Measurements from ENCODE around the gene ZC2HC1C. TPM values are rescaled to one million over a fixed set of nuclear protein-coding genes. Genes with fewer than 3 reads are reported as not detected.

Gene ZC2HC1C
- total and polyA plus RNA-seq, 9 of the 15 experiments (the other 6 are each of a cell fraction or from before 2014, with no cell fraction given): 6.3 to 9.2 (median 7.7) TPM

DNA sequence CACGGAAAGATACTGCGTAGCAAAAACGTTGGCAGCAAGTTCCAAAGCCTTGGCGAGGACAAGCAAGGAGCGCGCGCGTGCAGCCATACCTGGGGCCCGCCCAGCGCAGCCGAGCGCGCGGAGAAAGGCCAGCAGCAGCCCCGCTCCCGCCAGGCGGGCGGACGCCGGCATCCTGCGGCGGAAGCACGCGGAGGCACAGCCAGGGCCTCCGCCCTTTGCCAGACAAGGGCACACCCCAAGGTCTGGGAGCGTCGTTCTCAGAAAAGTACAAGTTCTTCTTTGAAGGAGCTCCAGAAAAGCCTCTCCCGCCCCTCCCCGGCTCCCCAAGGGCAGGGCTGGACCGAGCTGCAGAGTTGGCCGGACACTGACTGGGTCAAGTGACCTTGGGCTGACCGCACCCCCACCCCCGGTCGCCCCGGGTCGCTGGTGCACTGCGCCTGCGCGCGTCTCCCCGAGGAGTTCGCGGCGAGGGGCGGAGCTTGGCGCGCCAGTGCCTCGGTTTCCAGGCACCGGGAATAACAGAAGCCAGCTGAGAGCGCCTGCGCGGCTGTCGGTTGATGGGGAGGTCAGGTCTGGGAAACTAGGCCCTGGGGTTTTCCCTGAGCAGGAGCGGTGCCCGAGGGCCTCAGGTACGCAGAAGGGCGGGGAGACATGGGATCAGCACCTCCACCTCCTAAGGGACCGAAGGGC lies at the start of gene ZC2HC1C (continued):
- TF ChIP-seq SIRT6 (IDR thresholded peaks at IDR 0.05; ENCODE audit: low read depth, low read length): no peak
- TF ChIP-seq RBM22 (IDR thresholded peaks at IDR 0.05; ENCODE audit: low read depth, low read length, poor library complexity, severe bottlenecking): no peak
- peak; percentile 45; the same call in 1 of the 2 replicates for TF ChIP-seq KLF6 (CRISPR knock-in tag; IDR thresholded peaks at IDR 0.05; ENCODE audit: borderline replicate concordance)
- TF ChIP-seq, protein P1, sequence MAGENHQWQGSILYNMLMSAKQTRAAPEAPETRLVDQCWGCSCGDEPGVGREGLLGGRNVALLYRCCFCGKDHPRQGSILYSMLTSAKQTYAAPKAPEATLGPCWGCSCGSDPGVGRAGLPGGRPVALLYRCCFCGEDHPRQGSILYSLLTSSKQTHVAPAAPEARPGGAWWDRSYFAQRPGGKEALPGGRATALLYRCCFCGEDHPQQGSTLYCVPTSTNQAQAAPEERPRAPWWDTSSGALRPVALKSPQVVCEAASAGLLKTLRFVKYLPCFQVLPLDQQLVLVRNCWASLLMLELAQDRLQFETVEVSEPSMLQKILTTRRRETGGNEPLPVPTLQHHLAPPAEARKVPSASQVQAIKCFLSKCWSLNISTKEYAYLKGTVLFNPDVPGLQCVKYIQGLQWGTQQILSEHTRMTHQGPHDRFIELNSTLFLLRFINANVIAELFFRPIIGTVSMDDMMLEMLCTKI (IDR thresholded peaks at IDR 0.05; ENCODE audit: partially characterized antibody): no peak
- TF ChIP-seq C11orf30 (IDR thresholded peaks at IDR 0.05; ENCODE audit: low read depth): no peak; the same call in 1 of the 2 replicates
- no peak for TF ChIP-seq BACH1 (tag; IDR thresholded peaks at IDR 0.05)
- TF ChIP-seq ZNF561 (CRISPR knock-in tag; conservative IDR thresholded peaks at IDR 0.05): no peak
- TF ChIP-seq, protein P2, sequence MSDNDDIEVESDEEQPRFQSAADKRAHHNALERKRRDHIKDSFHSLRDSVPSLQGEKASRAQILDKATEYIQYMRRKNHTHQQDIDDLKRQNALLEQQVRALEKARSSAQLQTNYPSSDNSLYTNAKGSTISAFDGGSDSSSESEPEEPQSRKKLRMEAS (CRISPR knock-in tag; IDR thresholded peaks at IDR 0.05): peak; percentile 93
- TF ChIP-seq, protein P3, sequence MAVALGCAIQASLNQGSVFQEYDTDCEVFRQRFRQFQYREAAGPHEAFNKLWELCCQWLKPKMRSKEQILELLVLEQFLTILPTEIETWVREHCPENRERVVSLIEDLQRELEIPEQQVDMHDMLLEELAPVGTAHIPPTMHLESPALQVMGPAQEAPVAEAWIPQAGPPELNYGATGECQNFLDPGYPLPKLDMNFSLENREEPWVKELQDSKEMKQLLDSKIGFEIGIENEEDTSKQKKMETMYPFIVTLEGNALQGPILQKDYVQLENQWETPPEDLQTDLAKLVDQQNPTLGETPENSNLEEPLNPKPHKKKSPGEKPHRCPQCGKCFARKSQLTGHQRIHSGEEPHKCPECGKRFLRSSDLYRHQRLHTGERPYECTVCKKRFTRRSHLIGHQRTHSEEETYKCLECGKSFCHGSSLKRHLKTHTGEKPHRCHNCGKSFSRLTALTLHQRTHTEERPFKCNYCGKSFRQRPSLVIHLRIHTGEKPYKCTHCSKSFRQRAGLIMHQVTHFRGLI (CRISPR knock-in tag; IDR thresholded peaks at IDR 0.05): no peak
- no peak for TF ChIP-seq THRAP3 (IDR thresholded peaks at IDR 0.05; ENCODE audit: borderline replicate concordance)
- no peak for TF ChIP-seq POLR3G (IDR thresholded peaks at IDR 0.05; ENCODE audit: extremely low read depth, insufficient read length, insufficient replicate concordance)
- TF ChIP-seq HDAC3 (IDR thresholded peaks at IDR 0.05; ENCODE audit: borderline replicate concordance, partially characterized antibody): no peak
- TF ChIP-seq, protein P4, sequence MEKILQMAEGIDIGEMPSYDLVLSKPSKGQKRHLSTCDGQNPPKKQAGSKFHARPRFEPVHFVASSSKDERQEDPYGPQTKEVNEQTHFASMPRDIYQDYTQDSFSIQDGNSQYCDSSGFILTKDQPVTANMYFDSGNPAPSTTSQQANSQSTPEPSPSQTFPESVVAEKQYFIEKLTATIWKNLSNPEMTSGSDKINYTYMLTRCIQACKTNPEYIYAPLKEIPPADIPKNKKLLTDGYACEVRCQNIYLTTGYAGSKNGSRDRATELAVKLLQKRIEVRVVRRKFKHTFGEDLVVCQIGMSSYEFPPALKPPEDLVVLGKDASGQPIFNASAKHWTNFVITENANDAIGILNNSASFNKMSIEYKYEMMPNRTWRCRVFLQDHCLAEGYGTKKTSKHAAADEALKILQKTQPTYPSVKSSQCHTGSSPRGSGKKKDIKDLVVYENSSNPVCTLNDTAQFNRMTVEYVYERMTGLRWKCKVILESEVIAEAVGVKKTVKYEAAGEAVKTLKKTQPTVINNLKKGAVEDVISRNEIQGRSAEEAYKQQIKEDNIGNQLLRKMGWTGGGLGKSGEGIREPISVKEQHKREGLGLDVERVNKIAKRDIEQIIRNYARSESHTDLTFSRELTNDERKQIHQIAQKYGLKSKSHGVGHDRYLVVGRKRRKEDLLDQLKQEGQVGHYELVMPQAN (IDR thresholded peaks at IDR 0.05; ENCODE audit: borderline replicate concordance): peak; percentile 43
- no peak for TF ChIP-seq ZKSCAN8 (CRISPR knock-in tag; IDR thresholded peaks at IDR 0.05)
- TF ChIP-seq ZFP1 (CRISPR knock-in tag; IDR thresholded peaks at IDR 0.05): no peak
- TF ChIP-seq PKNOX1 (IDR thresholded peaks at IDR 0.05): peak; percentile 28; the same call in 1 of the 2 replicates
- no peak for TF ChIP-seq ZNF140 (CRISPR knock-in tag; IDR thresholded peaks at IDR 0.05)
- peak; percentile 48; the same call in 1 of the 2 replicates for TF ChIP-seq POLR2AphosphoS5 (IDR thresholded peaks at IDR 0.05; ENCODE audit: control insufficient read depth, insufficient read depth, low read depth, low read length)
- TF ChIP-seq KLF13 (tag; IDR thresholded peaks at IDR 0.05; ENCODE audit: borderline replicate concordance, low read depth): peak; percentile 43; the same call in 1 of the 2 replicates
- peak in 1 of 2 experiments; percentile 39; a peak in 1 of 4 replicates for TF ChIP-seq TEAD1 (CRISPR knock-in tag; IDR thresholded peaks at IDR 0.05)

All from K562 (cell line).